Measurements from ENCODE around the gene DACT1. TPM values are rescaled to one million over a fixed set of nuclear protein-coding genes. Genes with fewer than 3 reads are reported as not detected.
A peak's percentile ranks its signal among the peaks of the same experiment; 100 is the strongest.

DACT1 gene
- total and polyA plus RNA-seq, 4 donors: 0.32 to 3.8 (median 1.6) TPM

DNA sequence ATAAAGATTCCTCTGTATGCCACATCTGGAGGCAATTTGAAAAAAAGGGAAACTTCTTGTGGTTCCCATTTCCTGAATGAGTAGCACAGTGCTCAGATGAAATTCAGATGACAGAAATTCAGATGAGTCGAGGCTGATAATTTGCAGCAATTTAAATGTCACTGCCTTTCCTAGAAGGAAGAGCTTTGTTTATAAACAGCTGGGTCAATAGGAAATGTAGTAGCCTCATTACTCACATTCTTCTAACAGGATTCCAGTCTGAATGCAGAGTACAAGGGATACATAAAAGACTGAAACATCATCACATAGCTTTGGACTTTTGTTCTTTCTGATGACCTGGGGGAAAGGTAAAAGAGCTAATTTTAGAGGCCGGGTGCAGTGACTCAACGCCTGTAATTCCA lies 11.3 kb upstream of the DACT1 start:
- no peak for DNase-seq (ENCODE audit: low spot score)
- WGBS: 35% methylated on average over 3 of the region's 3 CpGs
- TF ChIP-seq HNF4G (IDR thresholded peaks at IDR 0.05): no peak
- no peak for TF ChIP-seq NR2F2 (IDR thresholded peaks at IDR 0.05)
- TF ChIP-seq FOXA2 (IDR thresholded peaks at IDR 0.05): no peak
- TF ChIP-seq RXRA (IDR thresholded peaks at IDR 0.05): peak in 1 of 2 donors; percentile 9
- TF ChIP-seq, protein P1, sequence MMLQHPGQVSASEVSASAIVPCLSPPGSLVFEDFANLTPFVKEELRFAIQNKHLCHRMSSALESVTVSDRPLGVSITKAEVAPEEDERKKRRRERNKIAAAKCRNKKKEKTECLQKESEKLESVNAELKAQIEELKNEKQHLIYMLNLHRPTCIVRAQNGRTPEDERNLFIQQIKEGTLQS (IDR thresholded peaks at IDR 0.05): no peak
- TF ChIP-seq, protein P2, sequence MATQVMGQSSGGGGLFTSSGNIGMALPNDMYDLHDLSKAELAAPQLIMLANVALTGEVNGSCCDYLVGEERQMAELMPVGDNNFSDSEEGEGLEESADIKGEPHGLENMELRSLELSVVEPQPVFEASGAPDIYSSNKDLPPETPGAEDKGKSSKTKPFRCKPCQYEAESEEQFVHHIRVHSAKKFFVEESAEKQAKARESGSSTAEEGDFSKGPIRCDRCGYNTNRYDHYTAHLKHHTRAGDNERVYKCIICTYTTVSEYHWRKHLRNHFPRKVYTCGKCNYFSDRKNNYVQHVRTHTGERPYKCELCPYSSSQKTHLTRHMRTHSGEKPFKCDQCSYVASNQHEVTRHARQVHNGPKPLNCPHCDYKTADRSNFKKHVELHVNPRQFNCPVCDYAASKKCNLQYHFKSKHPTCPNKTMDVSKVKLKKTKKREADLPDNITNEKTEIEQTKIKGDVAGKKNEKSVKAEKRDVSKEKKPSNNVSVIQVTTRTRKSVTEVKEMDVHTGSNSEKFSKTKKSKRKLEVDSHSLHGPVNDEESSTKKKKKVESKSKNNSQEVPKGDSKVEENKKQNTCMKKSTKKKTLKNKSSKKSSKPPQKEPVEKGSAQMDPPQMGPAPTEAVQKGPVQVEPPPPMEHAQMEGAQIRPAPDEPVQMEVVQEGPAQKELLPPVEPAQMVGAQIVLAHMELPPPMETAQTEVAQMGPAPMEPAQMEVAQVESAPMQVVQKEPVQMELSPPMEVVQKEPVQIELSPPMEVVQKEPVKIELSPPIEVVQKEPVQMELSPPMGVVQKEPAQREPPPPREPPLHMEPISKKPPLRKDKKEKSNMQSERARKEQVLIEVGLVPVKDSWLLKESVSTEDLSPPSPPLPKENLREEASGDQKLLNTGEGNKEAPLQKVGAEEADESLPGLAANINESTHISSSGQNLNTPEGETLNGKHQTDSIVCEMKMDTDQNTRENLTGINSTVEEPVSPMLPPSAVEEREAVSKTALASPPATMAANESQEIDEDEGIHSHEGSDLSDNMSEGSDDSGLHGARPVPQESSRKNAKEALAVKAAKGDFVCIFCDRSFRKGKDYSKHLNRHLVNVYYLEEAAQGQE (IDR thresholded peaks at IDR 0.05): no peak
- TF ChIP-seq SP1 (IDR thresholded peaks at IDR 0.05): no peak
- no peak for TF ChIP-seq FOXA1 (IDR thresholded peaks at IDR 0.05)

DNA sequence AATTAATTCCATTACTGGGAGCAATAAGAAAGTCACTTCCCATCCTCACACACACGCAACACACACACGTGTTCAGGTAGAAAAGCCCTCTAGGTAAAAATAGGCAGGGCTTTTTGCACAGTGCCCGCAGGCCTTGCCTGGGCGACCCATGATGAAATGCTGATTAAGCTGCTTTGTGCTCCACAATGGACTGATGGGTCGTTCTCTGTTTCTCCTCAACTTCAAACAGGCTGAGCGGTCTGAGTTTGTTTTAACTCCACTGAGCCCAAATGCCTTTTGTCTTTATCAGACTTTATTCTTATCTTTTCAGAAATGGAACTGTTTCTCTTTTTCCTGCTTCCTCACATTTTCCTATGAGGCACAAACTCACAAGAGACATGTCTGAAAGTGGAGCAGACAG lies 9.4 kb upstream of the DACT1 start:
- Histone ChIP-seq H3K27me3 (ENCODE audit: control insufficient read depth in 4 of 4, insufficient read depth in 4 of 4, low read length in 3 of 4) (no peaks in the 10 kb centered on the region), H3K9me3 (ENCODE audit: control insufficient read depth in 4 of 4, low read length in 3 of 4) (no peaks in the 10 kb centered on the region), H3K4me1 (ENCODE audit: control insufficient read depth in 4 of 4, insufficient read depth in 4 of 4, low read length in 3 of 4) (no peaks in the 10 kb centered on the region), H3K36me3 (ENCODE audit: control insufficient read depth in 4 of 4, insufficient read depth in 3 of 4, low read depth in 1 of 4, low read length in 3 of 4) (no peaks in the 10 kb centered on the region), H3K4me3 (ENCODE audit: low read depth in 1 of 3, low read length in 3 of 3) (no peak overlapping the region), H3K27ac (ENCODE audit: low read depth in 1 of 2, low read length in 2 of 2) (no peak overlapping the region), H3K9ac (ENCODE audit: low read depth in 1 of 2, low read length in 2 of 2) (no peak overlapping the region)
- no peak for TF ChIP-seq HNF4G (IDR thresholded peaks at IDR 0.05)
- TF ChIP-seq, protein P3, sequence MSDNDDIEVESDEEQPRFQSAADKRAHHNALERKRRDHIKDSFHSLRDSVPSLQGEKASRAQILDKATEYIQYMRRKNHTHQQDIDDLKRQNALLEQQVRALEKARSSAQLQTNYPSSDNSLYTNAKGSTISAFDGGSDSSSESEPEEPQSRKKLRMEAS (IDR thresholded peaks at IDR 0.05): no peak
- no peak for TF ChIP-seq EGR1 (IDR thresholded peaks at IDR 0.05; ENCODE audit: low read depth in 2 of 2)
- TF ChIP-seq, protein P4, sequence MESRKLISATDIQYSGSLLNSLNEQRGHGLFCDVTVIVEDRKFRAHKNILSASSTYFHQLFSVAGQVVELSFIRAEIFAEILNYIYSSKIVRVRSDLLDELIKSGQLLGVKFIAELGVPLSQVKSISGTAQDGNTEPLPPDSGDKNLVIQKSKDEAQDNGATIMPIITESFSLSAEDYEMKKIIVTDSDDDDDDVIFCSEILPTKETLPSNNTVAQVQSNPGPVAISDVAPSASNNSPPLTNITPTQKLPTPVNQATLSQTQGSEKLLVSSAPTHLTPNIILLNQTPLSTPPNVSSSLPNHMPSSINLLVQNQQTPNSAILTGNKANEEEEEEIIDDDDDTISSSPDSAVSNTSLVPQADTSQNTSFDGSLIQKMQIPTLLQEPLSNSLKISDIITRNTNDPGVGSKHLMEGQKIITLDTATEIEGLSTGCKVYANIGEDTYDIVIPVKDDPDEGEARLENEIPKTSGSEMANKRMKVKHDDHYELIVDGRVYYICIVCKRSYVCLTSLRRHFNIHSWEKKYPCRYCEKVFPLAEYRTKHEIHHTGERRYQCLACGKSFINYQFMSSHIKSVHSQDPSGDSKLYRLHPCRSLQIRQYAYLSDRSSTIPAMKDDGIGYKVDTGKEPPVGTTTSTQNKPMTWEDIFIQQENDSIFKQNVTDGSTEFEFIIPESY (IDR thresholded peaks at IDR 0.05): no peak
- TF ChIP-seq RXRA (IDR thresholded peaks at IDR 0.05): no peak
- TF ChIP-seq TAF1 (conservative IDR thresholded peaks at IDR 0.05): no peak
- no peak for TF ChIP-seq NR2F2 (IDR thresholded peaks at IDR 0.05)
- TF ChIP-seq, protein P2 (IDR thresholded peaks at IDR 0.05): no peak
- TF ChIP-seq SP1 (IDR thresholded peaks at IDR 0.05): no peak
- TF ChIP-seq JUND (IDR thresholded peaks at IDR 0.05): no peak
- no peak for TF ChIP-seq YY1 (IDR thresholded peaks at IDR 0.05)
- TF ChIP-seq, protein P5, sequence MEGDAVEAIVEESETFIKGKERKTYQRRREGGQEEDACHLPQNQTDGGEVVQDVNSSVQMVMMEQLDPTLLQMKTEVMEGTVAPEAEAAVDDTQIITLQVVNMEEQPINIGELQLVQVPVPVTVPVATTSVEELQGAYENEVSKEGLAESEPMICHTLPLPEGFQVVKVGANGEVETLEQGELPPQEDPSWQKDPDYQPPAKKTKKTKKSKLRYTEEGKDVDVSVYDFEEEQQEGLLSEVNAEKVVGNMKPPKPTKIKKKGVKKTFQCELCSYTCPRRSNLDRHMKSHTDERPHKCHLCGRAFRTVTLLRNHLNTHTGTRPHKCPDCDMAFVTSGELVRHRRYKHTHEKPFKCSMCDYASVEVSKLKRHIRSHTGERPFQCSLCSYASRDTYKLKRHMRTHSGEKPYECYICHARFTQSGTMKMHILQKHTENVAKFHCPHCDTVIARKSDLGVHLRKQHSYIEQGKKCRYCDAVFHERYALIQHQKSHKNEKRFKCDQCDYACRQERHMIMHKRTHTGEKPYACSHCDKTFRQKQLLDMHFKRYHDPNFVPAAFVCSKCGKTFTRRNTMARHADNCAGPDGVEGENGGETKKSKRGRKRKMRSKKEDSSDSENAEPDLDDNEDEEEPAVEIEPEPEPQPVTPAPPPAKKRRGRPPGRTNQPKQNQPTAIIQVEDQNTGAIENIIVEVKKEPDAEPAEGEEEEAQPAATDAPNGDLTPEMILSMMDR (IDR thresholded peaks at IDR 0.05; ENCODE audit: low read depth, low read length, missing input control): no peak
- TF ChIP-seq FOXA2 (IDR thresholded peaks at IDR 0.05): no peak
- no peak for TF ChIP-seq RAD21 (IDR thresholded peaks at IDR 0.05)
- TF ChIP-seq FOXA1 (IDR thresholded peaks at IDR 0.05): no peak
- no peak for TF ChIP-seq HNF4A (conservative IDR thresholded peaks at IDR 0.05)
- WGBS: 64% methylated on average over 6 of the region's 6 CpGs
- DNase-seq (ENCODE audit: low spot score): no peak

More for the DNA sequence above, 11.3 kb upstream of the DACT1 start:
- Histone ChIP-seq H3K4me1 (ENCODE audit: control insufficient read depth in 4 of 4, insufficient read depth in 4 of 4, low read length in 3 of 4) (no peaks in the 10 kb centered on the region), H3K4me3 (ENCODE audit: low read depth in 1 of 3, low read length in 3 of 3) (no peak overlapping the region), H3K27ac (ENCODE audit: low read depth in 1 of 2, low read length in 2 of 2) (no peak overlapping the region), H3K27me3 (ENCODE audit: control insufficient read depth in 4 of 4, insufficient read depth in 4 of 4, low read length in 3 of 4) (no peaks in the 10 kb centered on the region), H3K36me3 (ENCODE audit: control insufficient read depth in 4 of 4, insufficient read depth in 3 of 4, low read depth in 1 of 4, low read length in 3 of 4) (no peaks in the 10 kb centered on the region), H3K9me3 (ENCODE audit: control insufficient read depth in 4 of 4, low read length in 3 of 4) (no peaks in the 10 kb centered on the region), H3K9ac (ENCODE audit: low read depth in 1 of 2, low read length in 2 of 2) (no peak overlapping the region)
